Measurements from ENCODE around the gene NAPSA. TPM values are rescaled to one million over a fixed set of nuclear protein-coding genes. Genes with fewer than 3 reads are reported as not detected.
A peak's percentile ranks its signal among the peaks of the same experiment; 100 is the strongest.

NAPSA gene
- total RNA-seq, 2 donors from 2014 or later: 0.85 to 5.0 TPM

DNA sequence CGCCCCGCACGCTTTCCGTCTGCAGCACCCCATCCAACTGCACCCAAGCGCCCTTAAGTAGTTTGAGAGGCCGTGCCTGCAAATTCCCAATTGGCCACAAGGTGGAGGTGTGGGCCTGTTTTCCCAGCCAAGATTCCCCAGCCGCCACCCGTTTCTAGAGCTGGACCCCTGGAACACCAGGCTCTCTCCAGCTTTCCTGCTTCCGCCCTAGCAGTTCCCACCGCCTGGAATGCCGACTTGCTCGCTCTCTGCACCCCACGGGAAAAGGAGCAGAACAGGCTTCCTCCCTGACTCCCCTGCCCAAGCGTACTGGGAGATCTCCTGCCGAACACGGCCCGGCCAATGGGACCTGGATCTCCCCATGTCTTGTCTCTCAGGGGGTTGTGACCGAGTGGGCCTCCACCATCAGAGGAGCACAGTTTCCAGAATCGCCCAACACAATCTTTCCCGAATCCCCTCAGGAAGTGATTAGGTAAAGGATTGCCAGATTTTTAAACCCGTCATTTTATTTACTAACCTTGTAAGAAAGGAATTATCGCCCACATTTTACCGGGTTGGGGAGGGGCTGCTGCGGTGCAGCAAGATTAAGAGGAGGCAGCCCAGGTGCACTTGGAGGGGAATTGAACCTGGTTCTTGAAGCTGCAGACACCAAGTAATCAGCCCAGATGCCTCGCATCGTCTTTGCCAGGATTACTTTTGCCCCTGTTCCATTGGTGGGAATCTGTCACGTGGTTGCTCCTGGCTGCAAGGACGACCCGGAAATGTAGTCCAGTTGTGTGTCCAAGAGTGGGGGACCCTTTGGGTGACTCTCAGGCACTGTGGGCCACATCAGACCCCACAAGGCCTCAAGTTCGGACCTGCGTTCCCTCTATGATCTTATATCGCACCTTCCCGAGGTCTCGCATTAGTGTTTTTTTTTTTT lies 3.5 kb upstream of the NAPSA start:
- Histone ChIP-seq H3K4me1 (replicated peaks) (no peaks in the 10 kb centered on the region), H3K36me3 (no peaks in the 10 kb centered on the region), H3K4me3 (peak overlapping the region; percentile 46), H3K27ac (peak overlapping the region; percentile 58 to 63), H3K9me3 (no peaks in the 10 kb centered on the region), H3K27me3 (replicated peaks; ENCODE audit: insufficient read depth) (no peaks in the 10 kb centered on the region)
- TF ChIP-seq POLR2A (IDR thresholded peaks at IDR 0.05) (no peak), POLR2AphosphoS5 (IDR thresholded peaks at IDR 0.05) (peak; percentile 79)
- TF ChIP-seq, protein P1, sequence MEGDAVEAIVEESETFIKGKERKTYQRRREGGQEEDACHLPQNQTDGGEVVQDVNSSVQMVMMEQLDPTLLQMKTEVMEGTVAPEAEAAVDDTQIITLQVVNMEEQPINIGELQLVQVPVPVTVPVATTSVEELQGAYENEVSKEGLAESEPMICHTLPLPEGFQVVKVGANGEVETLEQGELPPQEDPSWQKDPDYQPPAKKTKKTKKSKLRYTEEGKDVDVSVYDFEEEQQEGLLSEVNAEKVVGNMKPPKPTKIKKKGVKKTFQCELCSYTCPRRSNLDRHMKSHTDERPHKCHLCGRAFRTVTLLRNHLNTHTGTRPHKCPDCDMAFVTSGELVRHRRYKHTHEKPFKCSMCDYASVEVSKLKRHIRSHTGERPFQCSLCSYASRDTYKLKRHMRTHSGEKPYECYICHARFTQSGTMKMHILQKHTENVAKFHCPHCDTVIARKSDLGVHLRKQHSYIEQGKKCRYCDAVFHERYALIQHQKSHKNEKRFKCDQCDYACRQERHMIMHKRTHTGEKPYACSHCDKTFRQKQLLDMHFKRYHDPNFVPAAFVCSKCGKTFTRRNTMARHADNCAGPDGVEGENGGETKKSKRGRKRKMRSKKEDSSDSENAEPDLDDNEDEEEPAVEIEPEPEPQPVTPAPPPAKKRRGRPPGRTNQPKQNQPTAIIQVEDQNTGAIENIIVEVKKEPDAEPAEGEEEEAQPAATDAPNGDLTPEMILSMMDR (IDR thresholded peaks at IDR 0.05): peak; percentile 86 to 91 (median 89)
- intact Hi-C loops (cut with DNase I): loop anchor here (2.0 kb wide), 1 partner anchor 92 kb away; no protein-coding TSS in a partner anchor
- 8% methylated on average over 34 of the region's 34 CpGs for WGBS
- peak; percentile 84 for DNase-seq (ENCODE audit: low spot score)

DNA sequence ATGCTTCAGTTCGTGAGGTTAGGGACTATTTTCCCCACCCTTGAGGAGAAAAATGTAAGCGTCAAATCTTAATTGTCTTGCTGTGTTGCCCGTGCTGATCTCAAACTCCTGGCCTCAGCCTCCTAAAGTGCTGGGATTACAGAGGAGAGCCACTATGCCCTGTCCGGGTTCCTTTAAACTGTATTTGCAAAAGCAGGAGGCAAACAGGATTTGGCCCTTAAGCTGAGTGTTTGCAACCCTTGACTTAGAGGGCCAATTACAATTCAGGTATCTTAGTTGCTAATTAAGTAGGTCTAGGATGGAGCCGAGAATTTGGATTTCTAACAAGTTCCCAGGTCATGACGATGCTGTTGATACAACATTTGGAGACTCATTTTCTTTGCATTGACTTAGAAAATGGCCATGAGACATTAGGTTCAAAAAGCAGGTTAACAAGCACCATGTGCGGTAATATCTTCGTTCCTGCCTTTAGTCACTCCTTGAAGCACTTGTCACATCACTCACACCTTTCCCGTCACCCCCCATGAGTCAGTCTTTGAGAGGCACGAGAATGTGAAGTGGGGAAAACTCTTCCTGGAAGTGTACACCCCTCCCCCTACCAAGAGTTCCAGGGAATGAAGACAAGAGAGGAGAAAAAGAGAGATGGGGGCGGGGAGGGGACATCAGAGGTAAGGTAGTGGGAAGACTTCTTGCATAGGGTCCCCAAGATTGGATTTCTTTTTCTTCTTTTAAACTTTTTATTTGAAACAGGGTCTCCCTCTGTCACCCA lies 2.6 kb downstream of the NAPSA start:
- 69% methylated on average over 11 of the region's 11 CpGs for WGBS

DNA sequence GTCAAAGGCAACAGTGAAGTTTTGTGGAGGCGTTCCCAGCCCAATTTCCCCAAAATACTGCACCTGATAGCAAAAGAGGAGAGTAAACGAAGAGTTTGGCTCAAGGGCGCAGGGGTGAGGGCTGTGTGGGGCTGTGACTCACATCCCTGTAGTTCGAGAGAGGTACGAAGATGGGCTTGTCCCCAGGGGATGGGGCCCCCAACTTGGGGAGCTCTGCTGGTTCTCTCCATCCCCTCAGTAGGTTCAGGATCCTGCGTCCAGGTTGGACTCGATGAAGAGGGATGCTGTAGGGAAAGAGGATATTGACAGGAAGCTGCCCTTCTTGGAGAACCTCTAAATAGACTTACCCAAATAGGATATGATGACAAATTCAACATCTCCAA lies 3.4 kb downstream of the NAPSA start:
- H3K27ac ChIP-seq: no peak overlapping the region
- no peaks in the 10 kb centered on the region for H3K4me1 ChIP-seq (replicated peaks)
- intact Hi-C loops (cut with DNase I): no loop called here
- TF ChIP-seq POLR2AphosphoS5 (IDR thresholded peaks at IDR 0.05): no peak
- no peak for TF ChIP-seq POLR2A (IDR thresholded peaks at IDR 0.05)
- TF ChIP-seq, protein P1 (IDR thresholded peaks at IDR 0.05): no peak
- H3K9me3 ChIP-seq: no peaks in the 10 kb centered on the region
- H3K27me3 ChIP-seq (replicated peaks; ENCODE audit: insufficient read depth): no peaks in the 10 kb centered on the region
- no peak overlapping the region for H3K4me3 ChIP-seq
- no peak for DNase-seq (ENCODE audit: low spot score)
- WGBS: 94% methylated on average over 7 of the region's 7 CpGs
- H3K36me3 ChIP-seq: no peaks in the 10 kb centered on the region

More for the DNA sequence above, 2.6 kb downstream of the NAPSA start:
- no peaks in the 10 kb centered on the region for H3K36me3 ChIP-seq
- H3K4me3 ChIP-seq: no peak overlapping the region
- H3K4me1 ChIP-seq (replicated peaks): no peaks in the 10 kb centered on the region
- no peak for DNase-seq (ENCODE audit: low spot score)
- no peaks in the 10 kb centered on the region for H3K9me3 ChIP-seq
- H3K27ac ChIP-seq: no peak overlapping the region
- intact Hi-C loops (cut with DNase I): no loop called here
- TF ChIP-seq POLR2A (IDR thresholded peaks at IDR 0.05) (no peak), POLR2AphosphoS5 (IDR thresholded peaks at IDR 0.05) (no peak)
- TF ChIP-seq, protein P1 (IDR thresholded peaks at IDR 0.05): no peak
- no peaks in the 10 kb centered on the region for H3K27me3 ChIP-seq (replicated peaks; ENCODE audit: insufficient read depth)

DNA sequence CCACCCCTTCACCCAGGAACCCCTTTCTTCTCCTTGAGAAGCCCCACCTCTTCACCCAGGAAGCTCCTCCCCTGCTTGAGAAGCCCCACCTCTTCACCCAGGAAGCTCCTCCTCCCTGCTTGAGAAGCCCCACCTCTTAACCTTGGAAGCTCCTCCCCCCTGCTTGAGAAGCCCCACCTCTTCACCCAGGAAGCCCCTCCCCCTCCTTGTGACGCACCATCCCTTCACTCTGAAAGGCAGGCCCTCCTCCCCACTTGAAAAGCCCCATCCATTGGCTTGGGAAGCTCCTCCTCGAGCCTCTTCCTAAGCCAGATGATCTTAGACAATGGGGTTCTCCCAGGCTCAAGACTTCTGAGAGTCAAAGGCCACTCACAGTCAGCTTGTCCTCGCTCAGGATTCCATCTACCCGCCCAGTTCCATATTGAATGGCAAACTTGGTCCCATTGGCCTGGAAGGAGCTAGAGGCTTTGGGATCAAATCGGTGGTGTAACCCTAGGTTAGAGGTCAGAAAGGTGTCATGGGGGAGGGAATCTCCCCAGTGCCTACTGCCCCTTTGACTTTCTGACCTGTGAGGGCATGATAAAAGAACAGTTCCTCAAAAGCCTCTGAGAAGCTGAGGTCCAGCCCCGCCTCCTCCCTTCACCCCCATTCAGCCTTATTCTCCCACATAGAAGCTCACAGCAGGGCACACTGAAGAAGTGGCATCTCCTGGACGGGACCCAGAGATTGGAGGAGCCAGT lies 4.0 kb downstream of the NAPSA start:
- TF ChIP-seq POLR2A (IDR thresholded peaks at IDR 0.05) (no peak), POLR2AphosphoS5 (IDR thresholded peaks at IDR 0.05) (no peak)
- TF ChIP-seq, protein P1 (IDR thresholded peaks at IDR 0.05): no peak
- Histone ChIP-seq H3K4me1 (replicated peaks) (no peaks in the 10 kb centered on the region), H3K4me3 (no peak overlapping the region), H3K36me3 (no peaks in the 10 kb centered on the region), H3K27me3 (replicated peaks; ENCODE audit: insufficient read depth) (no peaks in the 10 kb centered on the region), H3K27ac (no peak overlapping the region), H3K9me3 (no peaks in the 10 kb centered on the region)
- WGBS: 92% methylated on average over 7 of the region's 7 CpGs
- DNase-seq (ENCODE audit: low spot score): no peak
- intact Hi-C loops (cut with DNase I): no loop called here

Data from prostate gland (tissue), 2 donors.